PFSK-1 (cell line): Measurements from ENCODE around the gene TSSK6.

ENCODE experiments used
- POLR2AphosphoS5 ChIP-seq: IDR thresholded peaks from 2 replicates; pipeline ENCODE4 v1.6.1; 2012; ENCODE audit warnings: low read depth, mild to moderate bottlenecking, control low read depth, low read length, moderate library complexity
- REST ChIP-seq, 2 experiments: IDR thresholded peaks; 2 replicates each; pipeline versions ENCODE4 v1.6.1 to v1.8.0; 2011 to 2012; ENCODE audit warnings: low read depth in 2 of 2, low read length in 2 of 2, control low read depth in 1 of 2, inconsistent platforms in 1 of 2, mild to moderate bottlenecking in 1 of 2, moderate library complexity in 1 of 2; ENCODE audit not compliant: insufficient read depth in 1 of 2
- SIN3A ChIP-seq: IDR thresholded peaks from 2 replicates; pipeline ENCODE4 v1.6.1; 2012; ENCODE audit warnings: mild to moderate bottlenecking, low read length, moderate library complexity, borderline replicate concordance; ENCODE audit not compliant: insufficient read depth
- TAF1 ChIP-seq: IDR thresholded peaks from 2 replicates; pipeline ENCODE4 v1.6.1; 2012; ENCODE audit warnings: low read length, control low read depth, borderline replicate concordance; ENCODE audit not compliant: insufficient read depth

- TF ChIP-seq SIN3A (no peak), POLR2AphosphoS5 (no peak), TAF1 (no peak), REST (IDR thresholded peaks at IDR 0.05; ENCODE audit: insufficient read depth in 1 of 2, low read depth in 2 of 2, low read length in 2 of 2) (no peak)
Observed at GRCh38 chr19:19537075-19538048, 22.0 kb upstream of the TSSK6 start.
